ENCODE results near the gene SNX25. TPM values are rescaled to one million over a fixed set of nuclear protein-coding genes. Genes with fewer than 3 reads are reported as not detected.
"Not testable (repeated sequence)": the region's sequence is repeated elsewhere in the genome, so short reads cannot be mapped to it uniquely, and the experiment has no call there.

Gene SNX25
- total RNA-seq, 1 experiment from 2014 or later: 8.4 TPM

GRCh38 chr4:185361872-185362271 is 152.5 kb downstream of the SNX25 start:
- DNase-seq (no peak), ATAC-seq (no peak)
- Histone ChIP-seq H3F3A (ENCODE audit: low read length, unreplicated experiment) (no peaks in the 10 kb centered on the region), H3K4me1 (ENCODE audit: insufficient read depth, low read length) (peaks cover 22% of the 10 kb centered on the region), H4K20me1 (ENCODE audit: low read length) (no peaks in the 10 kb centered on the region; the same call in 1 of the 2 replicates), H3K79me2 (ENCODE audit: low read length) (no peaks in the 10 kb centered on the region), H3K9ac (ENCODE audit: low read length) (no peak overlapping the region), H3K27ac (ENCODE audit: low read length) (no peak overlapping the region), H2AFZ (ENCODE audit: low read length) (no peak overlapping the region), H3K36me3 (ENCODE audit: low read depth, low read length) (no peaks in the 10 kb centered on the region), H3K9me2 (replicated peaks; ENCODE audit: low read length) (no peaks in the 10 kb centered on the region), H3K4me2 (ENCODE audit: low read length) (no peak overlapping the region), H3K27me3 (ENCODE audit: low read length) (no peaks in the 10 kb centered on the region), H3K4me3 (ENCODE audit: low read length) (no peak overlapping the region), H3K9me3 (ENCODE audit: low read length) (no peaks in the 10 kb centered on the region)
- ChIA-PET CTCF (no interaction called here), POLR2A (ENCODE audit: unreplicated experiment) (interaction anchor here (0.7 kb wide), 1 partner anchor 34 kb away, joined by 5 read pairs; the partner anchor contains the start of gene LRP2BP)
- TF ChIP-seq EZH2 (IDR thresholded peaks at IDR 0.05; ENCODE audit: low read length, unreplicated experiment) (no peak), EZH2phosphoT487 (IDR thresholded peaks at IDR 0.05; ENCODE audit: borderline replicate concordance, low read length) (no peak)
- TF ChIP-seq, protein P1, sequence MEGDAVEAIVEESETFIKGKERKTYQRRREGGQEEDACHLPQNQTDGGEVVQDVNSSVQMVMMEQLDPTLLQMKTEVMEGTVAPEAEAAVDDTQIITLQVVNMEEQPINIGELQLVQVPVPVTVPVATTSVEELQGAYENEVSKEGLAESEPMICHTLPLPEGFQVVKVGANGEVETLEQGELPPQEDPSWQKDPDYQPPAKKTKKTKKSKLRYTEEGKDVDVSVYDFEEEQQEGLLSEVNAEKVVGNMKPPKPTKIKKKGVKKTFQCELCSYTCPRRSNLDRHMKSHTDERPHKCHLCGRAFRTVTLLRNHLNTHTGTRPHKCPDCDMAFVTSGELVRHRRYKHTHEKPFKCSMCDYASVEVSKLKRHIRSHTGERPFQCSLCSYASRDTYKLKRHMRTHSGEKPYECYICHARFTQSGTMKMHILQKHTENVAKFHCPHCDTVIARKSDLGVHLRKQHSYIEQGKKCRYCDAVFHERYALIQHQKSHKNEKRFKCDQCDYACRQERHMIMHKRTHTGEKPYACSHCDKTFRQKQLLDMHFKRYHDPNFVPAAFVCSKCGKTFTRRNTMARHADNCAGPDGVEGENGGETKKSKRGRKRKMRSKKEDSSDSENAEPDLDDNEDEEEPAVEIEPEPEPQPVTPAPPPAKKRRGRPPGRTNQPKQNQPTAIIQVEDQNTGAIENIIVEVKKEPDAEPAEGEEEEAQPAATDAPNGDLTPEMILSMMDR (conservative IDR thresholded peaks at IDR 0.05; ENCODE audit: low read depth, low read length): no peak
- BruUV-seq (replicated peaks): no TSS peak
- intact Hi-C loops (cut with micrococcal nuclease): no loop called here

GRCh38 chr4:185362570-185362969 is 153.2 kb downstream of the SNX25 start:
- H3K27me3 ChIP-seq (ENCODE audit: low read length); H3F3A ChIP-seq (ENCODE audit: low read length, unreplicated experiment); H3K9me2 ChIP-seq (replicated peaks; ENCODE audit: low read length); BruUV-seq (replicated peaks); H3K9ac ChIP-seq (ENCODE audit: low read length); intact Hi-C loops (cut with micrococcal nuclease); H3K36me3 ChIP-seq (ENCODE audit: low read depth, low read length); H3K27ac ChIP-seq (ENCODE audit: low read length); H3K79me2 ChIP-seq (ENCODE audit: low read length); H3K4me2 ChIP-seq (ENCODE audit: low read length); H3K4me3 ChIP-seq (ENCODE audit: low read length); H3K9me3 ChIP-seq (ENCODE audit: low read length); DNase-seq; ATAC-seq; H2AFZ ChIP-seq (ENCODE audit: low read length); H4K20me1 ChIP-seq (ENCODE audit: low read length); CTCF ChIA-PET: not testable (repeated sequence)
- POLR2A ChIA-PET (ENCODE audit: unreplicated experiment): interaction anchor here (0.7 kb wide), 1 partner anchor 33 kb away, joined by 5 read pairs; the partner anchor contains the start of gene LRP2BP
- H3K4me1 ChIP-seq (ENCODE audit: insufficient read depth, low read length): peaks cover 22% of the 10 kb centered on the region

GRCh38 chr4:185363251-185363650 is 153.9 kb downstream of the SNX25 start:
- Histone ChIP-seq H3K27me3 (ENCODE audit: low read length) (no peaks in the 10 kb centered on the region), H3K79me2 (ENCODE audit: low read length) (no peaks in the 10 kb centered on the region), H4K20me1 (ENCODE audit: low read length) (no peaks in the 10 kb centered on the region; the same call in 1 of the 2 replicates), H3K9me2 (replicated peaks; ENCODE audit: low read length) (no peaks in the 10 kb centered on the region), H3K36me3 (ENCODE audit: low read depth, low read length) (no peaks in the 10 kb centered on the region), H2AFZ (ENCODE audit: low read length) (no peak overlapping the region), H3K9me3 (ENCODE audit: low read length) (no peaks in the 10 kb centered on the region), H3K9ac (ENCODE audit: low read length) (no peak overlapping the region), H3F3A (ENCODE audit: low read length, unreplicated experiment) (no peaks in the 10 kb centered on the region), H3K4me2 (ENCODE audit: low read length) (no peak overlapping the region), H3K27ac (ENCODE audit: low read length) (no peak overlapping the region), H3K4me3 (ENCODE audit: low read length) (no peak overlapping the region), H3K4me1 (ENCODE audit: insufficient read depth, low read length) (peaks cover 17% of the 10 kb centered on the region)
- DNase-seq (no peak), ATAC-seq (no peak)
- TF ChIP-seq, protein P1 (conservative IDR thresholded peaks at IDR 0.05; ENCODE audit: low read depth, low read length): no peak
- TF ChIP-seq EZH2 (IDR thresholded peaks at IDR 0.05; ENCODE audit: low read length, unreplicated experiment): no peak
- TF ChIP-seq EZH2phosphoT487 (IDR thresholded peaks at IDR 0.05; ENCODE audit: borderline replicate concordance, low read length): no peak
- no TSS peak for BruUV-seq (replicated peaks)
- CTCF ChIA-PET: no interaction called here
- intact Hi-C loops (cut with micrococcal nuclease): no loop called here
- POLR2A ChIA-PET (ENCODE audit: unreplicated experiment): no interaction called here

Measured in PC-3 (cell line).